Measurements from ENCODE around the gene TMEM41A. TPM values are rescaled to one million over a fixed set of nuclear protein-coding genes. Genes with fewer than 3 reads are reported as not detected.
A peak's percentile ranks its signal among the peaks of the same experiment; 100 is the strongest.

The TMEM41A gene
- total RNA-seq, 1 experiment from 2014 or later: 14.4 TPM

GRCh38 chr3:185498503-185499396 lies at the start of gene TMEM41A (continued):
- TF ChIP-seq OVOL2 (CRISPR knock-in tag; IDR thresholded peaks at IDR 0.05; ENCODE audit: borderline replicate concordance) (no peak), ARID4B (CRISPR knock-in tag; IDR thresholded peaks at IDR 0.05; ENCODE audit: borderline replicate concordance) (peak; percentile 93), ZNF396 (CRISPR knock-in tag; IDR thresholded peaks at IDR 0.05; ENCODE audit: borderline replicate concordance) (no peak), RELA (CRISPR knock-in tag; IDR thresholded peaks at IDR 0.05; ENCODE audit: borderline replicate concordance) (peak; percentile 92), SOX15 (CRISPR knock-in tag; IDR thresholded peaks at IDR 0.05) (no peak), NR3C1 (CRISPR knock-in tag; conservative IDR thresholded peaks at IDR 0.05; ENCODE audit: low read depth) (no peak), ZNF317 (CRISPR knock-in tag; IDR thresholded peaks at IDR 0.05; ENCODE audit: borderline replicate concordance, low read depth) (0 out of 2 replicates have a peak, but pooled peaks have one; percentile 43), ZNF263 (CRISPR knock-in tag; IDR thresholded peaks at IDR 0.05; ENCODE audit: low read depth) (no peak), TCF7 (CRISPR knock-in tag; IDR thresholded peaks at IDR 0.05; ENCODE audit: low read depth) (no peak), PRRX2 (CRISPR knock-in tag; IDR thresholded peaks at IDR 0.05) (no peak), E2F5 (CRISPR knock-in tag; IDR thresholded peaks at IDR 0.05) (peak; percentile 80), CREB1 (CRISPR knock-in tag; IDR thresholded peaks at IDR 0.05) (no peak), NFATC4 (CRISPR knock-in tag; IDR thresholded peaks at IDR 0.05) (no peak), FOXJ3 (CRISPR knock-in tag; IDR thresholded peaks at IDR 0.05; ENCODE audit: borderline replicate concordance) (no peak), USF2 (CRISPR knock-in tag; IDR thresholded peaks at IDR 0.05) (no peak; the same call in 1 of the 2 replicates), GRHL2 (CRISPR knock-in tag; IDR thresholded peaks at IDR 0.05; ENCODE audit: insufficient replicate concordance, severe bottlenecking) (no peak), STAT6 (CRISPR knock-in tag; conservative IDR thresholded peaks at IDR 0.05; ENCODE audit: low read depth) (no peak), FOXP1 (CRISPR knock-in tag; IDR thresholded peaks at IDR 0.05; ENCODE audit: borderline replicate concordance) (peak; percentile 89; the same call in 1 of the 2 replicates), SMAD3 (CRISPR knock-in tag; IDR thresholded peaks at IDR 0.05; ENCODE audit: borderline replicate concordance) (peak; percentile 86), ATF2 (CRISPR knock-in tag; IDR thresholded peaks at IDR 0.05; ENCODE audit: borderline replicate concordance, low read depth) (no peak), KAT7 (CRISPR knock-in tag; IDR thresholded peaks at IDR 0.05; ENCODE audit: borderline replicate concordance) (peak; percentile 89), ZNF532 (CRISPR knock-in tag; IDR thresholded peaks at IDR 0.05; ENCODE audit: borderline replicate concordance) (no peak)
